Sigmoid colon (tissue), 4 donors: ENCODE data around the gene ITPR2.

ENCODE experiments used
- EP300 ChIP-seq, 4 donors: sonication (generic); formaldehyde crosslinking; IDR thresholded peaks; one replicate each; pipeline ENCODE4 v1.6.1; 2017; ENCODE audit warnings: antibody characterized with exemption in 4 of 4
- POLR2A ChIP-seq, 2 donors: fragments of 450-650 bp; IDR thresholded peaks; one replicate each; pipeline ENCODE4 v1.6.1; 2016; ENCODE audit warnings: antibody characterized with exemption in 2 of 2, mild to moderate bottlenecking in 2 of 2, moderate library complexity in 2 of 2
- TF ChIP-seq, protein P1 (sequence below), 4 experiments: fragments of 450-650 bp in 3 of 4; fragments of 200-600 bp in 1 of 4; IDR thresholded peaks; one replicate each; pipeline ENCODE4 v1.5.1; 2016 to 2019; ENCODE audit warnings: antibody characterized with exemption in 4 of 4, mild to moderate bottlenecking in 3 of 4, moderate library complexity in 2 of 4

DNA sequence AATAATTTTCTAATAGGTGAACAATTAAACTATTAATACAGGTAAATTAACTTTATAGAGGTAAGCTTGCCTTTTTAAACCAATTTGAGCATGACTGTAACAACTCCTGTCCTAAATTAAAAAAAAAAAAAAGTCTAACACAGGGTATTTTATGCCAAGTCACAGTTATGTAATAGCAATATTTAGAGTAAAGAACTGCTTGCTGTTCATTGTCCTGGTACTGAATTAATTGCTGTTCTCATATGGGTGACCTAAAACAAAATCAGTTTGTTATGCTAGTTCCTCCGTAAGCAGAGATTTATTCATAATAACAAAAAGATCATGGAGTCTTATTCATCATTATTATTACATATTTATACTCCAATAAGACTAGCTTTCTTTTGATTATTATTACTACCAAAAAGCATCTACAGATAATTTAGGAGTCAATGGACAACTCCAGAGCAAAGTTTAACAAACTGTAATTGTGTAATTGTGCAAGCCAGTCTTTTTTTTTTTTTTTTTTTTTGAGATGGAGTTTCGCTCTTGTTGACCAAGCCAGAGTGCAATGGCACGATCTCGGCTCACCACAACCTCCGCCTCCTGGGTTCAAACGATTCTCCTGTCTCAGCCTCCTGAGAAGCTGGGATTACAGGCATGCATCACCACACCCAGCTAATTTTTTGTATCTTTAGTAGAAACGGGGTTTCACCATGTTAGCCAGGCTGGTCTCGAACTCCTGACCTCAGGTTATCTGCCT is 98.3 kb downstream of the ITPR2 start:
- TF ChIP-seq, protein P1, sequence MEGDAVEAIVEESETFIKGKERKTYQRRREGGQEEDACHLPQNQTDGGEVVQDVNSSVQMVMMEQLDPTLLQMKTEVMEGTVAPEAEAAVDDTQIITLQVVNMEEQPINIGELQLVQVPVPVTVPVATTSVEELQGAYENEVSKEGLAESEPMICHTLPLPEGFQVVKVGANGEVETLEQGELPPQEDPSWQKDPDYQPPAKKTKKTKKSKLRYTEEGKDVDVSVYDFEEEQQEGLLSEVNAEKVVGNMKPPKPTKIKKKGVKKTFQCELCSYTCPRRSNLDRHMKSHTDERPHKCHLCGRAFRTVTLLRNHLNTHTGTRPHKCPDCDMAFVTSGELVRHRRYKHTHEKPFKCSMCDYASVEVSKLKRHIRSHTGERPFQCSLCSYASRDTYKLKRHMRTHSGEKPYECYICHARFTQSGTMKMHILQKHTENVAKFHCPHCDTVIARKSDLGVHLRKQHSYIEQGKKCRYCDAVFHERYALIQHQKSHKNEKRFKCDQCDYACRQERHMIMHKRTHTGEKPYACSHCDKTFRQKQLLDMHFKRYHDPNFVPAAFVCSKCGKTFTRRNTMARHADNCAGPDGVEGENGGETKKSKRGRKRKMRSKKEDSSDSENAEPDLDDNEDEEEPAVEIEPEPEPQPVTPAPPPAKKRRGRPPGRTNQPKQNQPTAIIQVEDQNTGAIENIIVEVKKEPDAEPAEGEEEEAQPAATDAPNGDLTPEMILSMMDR (IDR thresholded peaks at IDR 0.05), result no peak
- TF ChIP-seq EP300 (IDR thresholded peaks at IDR 0.05) (no peak), POLR2A (IDR thresholded peaks at IDR 0.05) (no peak)
